Measurements from ENCODE around the gene LIMS4. TPM values are rescaled to one million over a fixed set of nuclear protein-coding genes. Genes with fewer than 3 reads are reported as not detected.
"Not testable (repeated sequence)": the region's sequence is repeated elsewhere in the genome, so short reads cannot be mapped to it uniquely, and the experiment has no call there.

The LIMS4 gene
- total RNA-seq, 1 donor from 2014 or later = not detected

- H3K36me3 Mint-ChIP-seq (ENCODE audit: low read depth); H3K27ac Mint-ChIP-seq; H3K27me3 Mint-ChIP-seq; H3K9me3 Mint-ChIP-seq; DNase-seq; H3K4me3 Mint-ChIP-seq; H3K4me1 Mint-ChIP-seq; intact Hi-C loops (cut with micrococcal nuclease): not testable (repeated sequence)
These were observed 7.3 kb downstream of the LIMS4 start for GRCh38 chr2:110465312-110465711.

GRCh38 chr2:110462458-110462857 is 10.2 kb downstream of the LIMS4 start:
- DNase-seq; H3K4me1 Mint-ChIP-seq; H3K36me3 Mint-ChIP-seq (ENCODE audit: low read depth); H3K27me3 Mint-ChIP-seq; H3K4me3 Mint-ChIP-seq; H3K9me3 Mint-ChIP-seq; intact Hi-C loops (cut with micrococcal nuclease); H3K27ac Mint-ChIP-seq: not testable (repeated sequence)

GRCh38 chr2:110460318-110460717 is 12.3 kb downstream of the LIMS4 start:
- H3K27me3 Mint-ChIP-seq; H3K4me1 Mint-ChIP-seq; DNase-seq; H3K9me3 Mint-ChIP-seq; H3K4me3 Mint-ChIP-seq; H3K36me3 Mint-ChIP-seq (ENCODE audit: low read depth); H3K27ac Mint-ChIP-seq; intact Hi-C loops (cut with micrococcal nuclease): not testable (repeated sequence)

- H3K4me3 Mint-ChIP-seq; H3K27ac Mint-ChIP-seq; H3K4me1 Mint-ChIP-seq; H3K27me3 Mint-ChIP-seq; DNase-seq; H3K36me3 Mint-ChIP-seq (ENCODE audit: low read depth); H3K9me3 Mint-ChIP-seq; intact Hi-C loops (cut with micrococcal nuclease): not testable (repeated sequence)
These were observed 15.4 kb downstream of the LIMS4 start for GRCh38 chr2:110457214-110457590.

- H3K36me3 Mint-ChIP-seq (ENCODE audit: low read depth); H3K4me1 Mint-ChIP-seq; H3K27ac Mint-ChIP-seq; H3K27me3 Mint-ChIP-seq; DNase-seq; H3K4me3 Mint-ChIP-seq; H3K9me3 Mint-ChIP-seq; intact Hi-C loops (cut with micrococcal nuclease): not testable (repeated sequence)
These were observed 16.1 kb downstream of the LIMS4 start for GRCh38 chr2:110456291-110457213.

- H3K27me3 Mint-ChIP-seq; H3K36me3 Mint-ChIP-seq (ENCODE audit: low read depth); H3K9me3 Mint-ChIP-seq; H3K4me3 Mint-ChIP-seq; H3K4me1 Mint-ChIP-seq; DNase-seq; H3K27ac Mint-ChIP-seq; intact Hi-C loops (cut with micrococcal nuclease): not testable (repeated sequence)
These were observed 17.4 kb downstream of the LIMS4 start for GRCh38 chr2:110455080-110455670.

GRCh38 chr2:110450951-110451350 is 21.7 kb downstream of the LIMS4 start:
- H3K4me3 Mint-ChIP-seq; H3K4me1 Mint-ChIP-seq; H3K9me3 Mint-ChIP-seq; DNase-seq; H3K27ac Mint-ChIP-seq; H3K27me3 Mint-ChIP-seq; intact Hi-C loops (cut with micrococcal nuclease); H3K36me3 Mint-ChIP-seq (ENCODE audit: low read depth): not testable (repeated sequence)

- H3K27me3 Mint-ChIP-seq; intact Hi-C loops (cut with micrococcal nuclease); H3K4me1 Mint-ChIP-seq; H3K4me3 Mint-ChIP-seq; H3K9me3 Mint-ChIP-seq; H3K27ac Mint-ChIP-seq; DNase-seq; H3K36me3 Mint-ChIP-seq (ENCODE audit: low read depth): not testable (repeated sequence)
These were observed 23.3 kb downstream of the LIMS4 start for GRCh38 chr2:110449127-110449947.

- H3K36me3 Mint-ChIP-seq (ENCODE audit: low read depth); H3K4me3 Mint-ChIP-seq; H3K27me3 Mint-ChIP-seq; H3K4me1 Mint-ChIP-seq; H3K27ac Mint-ChIP-seq; DNase-seq; intact Hi-C loops (cut with micrococcal nuclease); H3K9me3 Mint-ChIP-seq: not testable (repeated sequence)
These were observed 26.0 kb downstream of the LIMS4 start for GRCh38 chr2:110446644-110447043.

- DNase-seq; H3K27ac Mint-ChIP-seq; intact Hi-C loops (cut with micrococcal nuclease); H3K4me1 Mint-ChIP-seq; H3K9me3 Mint-ChIP-seq; H3K27me3 Mint-ChIP-seq; H3K4me3 Mint-ChIP-seq; H3K36me3 Mint-ChIP-seq (ENCODE audit: low read depth): not testable (repeated sequence)
These were observed 29.2 kb downstream of the LIMS4 start for GRCh38 chr2:110443305-110444005.

- H3K27ac Mint-ChIP-seq; H3K27me3 Mint-ChIP-seq; H3K4me3 Mint-ChIP-seq; intact Hi-C loops (cut with micrococcal nuclease); H3K9me3 Mint-ChIP-seq; H3K4me1 Mint-ChIP-seq; DNase-seq; H3K36me3 Mint-ChIP-seq (ENCODE audit: low read depth): not testable (repeated sequence)
These were observed 30.7 kb downstream of the LIMS4 start for GRCh38 chr2:110441905-110442304.

- H3K36me3 Mint-ChIP-seq (ENCODE audit: low read depth); H3K27ac Mint-ChIP-seq; H3K9me3 Mint-ChIP-seq; DNase-seq; H3K4me1 Mint-ChIP-seq; H3K27me3 Mint-ChIP-seq; intact Hi-C loops (cut with micrococcal nuclease); H3K4me3 Mint-ChIP-seq: not testable (repeated sequence)
These were observed 38.1 kb downstream of the LIMS4 start for GRCh38 chr2:110434565-110434964.

- H3K36me3 Mint-ChIP-seq (ENCODE audit: low read depth); intact Hi-C loops (cut with micrococcal nuclease); H3K27ac Mint-ChIP-seq; H3K9me3 Mint-ChIP-seq; H3K4me3 Mint-ChIP-seq; H3K27me3 Mint-ChIP-seq; DNase-seq; H3K4me1 Mint-ChIP-seq: not testable (repeated sequence)
These were observed 46.9 kb downstream of the LIMS4 start for GRCh38 chr2:110425725-110426124.

- H3K9me3 Mint-ChIP-seq; H3K27me3 Mint-ChIP-seq; intact Hi-C loops (cut with micrococcal nuclease); H3K4me1 Mint-ChIP-seq; H3K27ac Mint-ChIP-seq; H3K4me3 Mint-ChIP-seq; H3K36me3 Mint-ChIP-seq (ENCODE audit: low read depth): not testable (repeated sequence)
- DNase-seq = peak; percentile 18
These were observed 48.2 kb downstream of the LIMS4 start for GRCh38 chr2:110424421-110424820.
